NB4 (cell line): ENCODE results near the gene SH3BP1.

ENCODE experiments used
- CTCF ChIP-seq: IDR thresholded peaks from one replicate; pipeline ENCODE4 v1.5.1; 2012; ENCODE audit warnings: low read depth, low read length
- MAX ChIP-seq: IDR thresholded peaks from 2 replicates; pipeline ENCODE4 v1.6.1; 2011; ENCODE audit warnings: low read depth, low read length
- MYC ChIP-seq: IDR thresholded peaks from 2 replicates; pipeline ENCODE4 v1.6.1; 2011; ENCODE audit warnings: low read depth, low read length
- POLR2A ChIP-seq: IDR thresholded peaks from 2 replicates; pipeline ENCODE4 v1.6.1; 2011; ENCODE audit warnings: mild to moderate bottlenecking; ENCODE audit not compliant: insufficient read length; ENCODE audit errors: extremely low read depth

- TF ChIP-seq MAX (peak; percentile 48; the same call in 1 of the 2 replicates), POLR2A (no peak), CTCF (no peak), MYC (no peak)
Measured at GRCh38 chr22:37604875-37605274, 34.6 kb upstream of the SH3BP1 start.
